Osteocyte (in vitro differentiated cells): ENCODE results near the gene LRRC43. TPM values are rescaled to one million over a fixed set of nuclear protein-coding genes. Genes with fewer than 3 reads are reported as not detected.
"Not testable (repeated sequence)": the region's sequence is repeated elsewhere in the genome, so short reads cannot be mapped to it uniquely, and the experiment has no call there.

Experiments used
- DNase-seq: peaks from one replicate; pipeline ENCODE4 v3.0.0; 2021; ENCODE audit warnings: mixed read lengths; ENCODE audit not compliant: unreplicated experiment; ENCODE audit errors: extremely low spot score
- H3K27ac Mint-ChIP-seq: one replicate; pipeline ENCODE4 v1.8.0; 2021; ENCODE audit warnings: mild to moderate bottlenecking, mixed read lengths; ENCODE audit not compliant: unreplicated experiment
- H3K27me3 Mint-ChIP-seq: one replicate; pipeline ENCODE4 v1.8.0; 2021; ENCODE audit warnings: mixed read lengths; ENCODE audit not compliant: unreplicated experiment
- H3K36me3 Mint-ChIP-seq: one replicate; pipeline ENCODE4 v1.8.0; 2021; ENCODE audit warnings: mixed read lengths; ENCODE audit not compliant: unreplicated experiment
- H3K4me1 Mint-ChIP-seq: one replicate; pipeline ENCODE4 v1.8.0; 2021; ENCODE audit warnings: mixed read lengths; ENCODE audit not compliant: unreplicated experiment
- H3K4me3 Mint-ChIP-seq: one replicate; pipeline ENCODE4 v1.8.0; 2021; ENCODE audit warnings: mild to moderate bottlenecking, moderate library complexity, mixed read lengths; ENCODE audit not compliant: unreplicated experiment
- H3K9me3 Mint-ChIP-seq: one replicate; pipeline ENCODE4 v1.8.0; 2021; ENCODE audit warnings: mixed read lengths; ENCODE audit not compliant: unreplicated experiment
- CTCF ChIP-seq: fragments of 200-600 bp; sonication (generic); IDR thresholded peaks from 2 replicates; pipeline ENCODE4 v1.5.0; 2021; ENCODE audit warnings: antibody characterized with exemption, mild to moderate bottlenecking, moderate library complexity
- total RNA-seq: library from RNA; stranded (reverse); gene quantifications from 2 replicates; pipeline ENCODE4 v1.2.1, GENCODE V29; 2021

Gene LRRC43
- total RNA-seq, 1 donor from 2014 or later = 2.0 TPM

- Mint-ChIP-seq H3K27me3 (peaks cover 7% of the 10 kb centered on the region), H3K36me3 (no peaks in the 10 kb centered on the region), H3K4me3 (no peak overlapping the region), H3K9me3 (peaks cover 5% of the 10 kb centered on the region), H3K4me1 (peaks cover 9% of the 10 kb centered on the region), H3K27ac (no peak overlapping the region)
- no peak for TF ChIP-seq CTCF
- DNase-seq = no peak
Observed at GRCh38 chr12:122199484-122200355, 16.8 kb downstream of the LRRC43 start.

DNA sequence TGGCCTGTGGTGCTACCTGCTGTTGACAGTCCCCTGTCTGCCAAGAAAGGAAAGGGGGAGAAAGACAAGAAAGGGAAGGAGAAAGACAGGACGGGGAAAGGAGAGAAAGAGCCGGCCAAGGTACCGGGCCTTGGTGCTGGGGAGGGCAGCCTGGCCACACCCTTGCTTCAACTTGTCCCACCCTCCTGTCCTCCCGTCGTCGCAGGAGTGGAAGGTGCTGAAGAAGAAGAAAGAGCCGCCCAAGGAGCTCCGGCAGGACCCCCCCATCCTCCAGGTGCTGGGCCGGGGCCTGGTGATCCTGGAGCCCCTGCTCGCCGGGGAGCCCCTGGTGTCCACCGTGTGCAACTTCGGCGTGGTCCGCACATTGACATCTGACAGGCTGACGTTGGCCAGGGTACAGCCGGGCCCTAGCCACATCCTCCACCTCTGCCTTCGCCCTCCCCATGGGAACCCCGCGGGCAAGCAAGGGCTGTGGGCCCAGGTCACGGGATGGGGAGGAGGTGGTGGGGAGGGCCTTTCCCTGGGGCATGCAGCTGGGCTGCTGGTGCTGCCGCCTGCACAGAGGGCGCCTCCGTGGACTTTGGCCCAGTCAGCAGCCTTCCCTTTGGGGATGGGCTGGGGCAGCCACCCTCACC, 17.7 kb downstream of the LRRC43 start:
- Mint-ChIP-seq H3K27ac (no peak overlapping the region), H3K4me1 (peaks cover 10% of the 10 kb centered on the region), H3K36me3 (no peaks in the 10 kb centered on the region), H3K27me3 (peaks cover 11% of the 10 kb centered on the region), H3K9me3 (peaks cover 2% of the 10 kb centered on the region), H3K4me3 (no peak overlapping the region)
- DNase-seq = no peak
- no peak for TF ChIP-seq CTCF

- Mint-ChIP-seq H3K27ac (no peak overlapping the region), H3K27me3 (peaks cover 10% of the 10 kb centered on the region), H3K4me3 (no peak overlapping the region), H3K36me3 (no peaks in the 10 kb centered on the region), H3K9me3 (no peaks in the 10 kb centered on the region), H3K4me1 (peaks cover 10% of the 10 kb centered on the region)
- no peak for DNase-seq
- no peak for TF ChIP-seq CTCF
Observed at GRCh38 chr12:122201381-122201780, 18.5 kb downstream of the LRRC43 start.

- peaks cover 10% of the 10 kb centered on the region for H3K27me3 Mint-ChIP-seq
- no peak overlapping the region for H3K4me3 Mint-ChIP-seq
- H3K9me3 Mint-ChIP-seq = no peaks in the 10 kb centered on the region
- no peak for TF ChIP-seq CTCF
- H3K36me3 Mint-ChIP-seq = peaks cover 3% of the 10 kb centered on the region
- no peak for DNase-seq
- H3K27ac Mint-ChIP-seq = no peak overlapping the region
- H3K4me1 Mint-ChIP-seq = peaks cover 10% of the 10 kb centered on the region
Observed at GRCh38 chr12:122202017-122202416, 19.1 kb downstream of the LRRC43 start.

DNA sequence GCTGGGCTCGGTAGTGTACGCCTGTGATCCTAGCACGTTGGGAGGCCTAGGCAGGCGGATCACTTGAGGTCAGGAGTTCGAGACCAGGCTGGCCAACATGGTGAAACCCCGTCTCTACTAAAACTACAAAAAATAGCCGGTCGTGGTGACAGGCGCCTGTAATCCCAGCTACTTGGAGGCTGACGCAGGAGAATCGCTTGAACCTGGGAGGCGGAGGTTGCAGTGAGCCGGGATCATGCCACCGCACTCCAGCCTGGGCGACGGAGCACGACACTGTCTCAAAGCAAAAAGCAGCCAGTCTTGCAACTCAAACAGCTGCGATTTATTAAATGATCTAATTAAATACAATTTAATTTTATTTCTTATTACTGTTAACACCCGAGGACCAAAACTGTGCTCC, 19.9 kb downstream of the LRRC43 start:
- H3K27ac Mint-ChIP-seq, DNase-seq, H3K36me3 Mint-ChIP-seq, H3K27me3 Mint-ChIP-seq, H3K9me3 Mint-ChIP-seq: not testable (repeated sequence)
- H3K4me1 Mint-ChIP-seq = peaks cover 10% of the 10 kb centered on the region
- H3K4me3 Mint-ChIP-seq = peak overlapping the region; percentile 75
